PC-3 (cell line): ENCODE data around the gene POMZP3.
"Not testable (repeated sequence)": the region's sequence is repeated elsewhere in the genome, so short reads cannot be mapped to it uniquely, and the experiment has no call there.

Experiments
- EZH2 ChIP-seq: fragments of 300-600 bp; sonication (generic); IDR thresholded peaks from one replicate; pipeline ENCODE4 v1.6.1; 2017; ENCODE audit warnings: antibody characterized with exemption, mild to moderate bottlenecking, low read length; ENCODE audit not compliant: unreplicated experiment
- TF ChIP-seq, protein P1 (sequence below): fragments of 300-600 bp; sonication (generic); conservative IDR thresholded peaks from 2 replicates; pipeline ENCODE4 v1.5.1; 2017; ENCODE audit warnings: antibody characterized with exemption, low read depth, mild to moderate bottlenecking, low read length

DNA sequence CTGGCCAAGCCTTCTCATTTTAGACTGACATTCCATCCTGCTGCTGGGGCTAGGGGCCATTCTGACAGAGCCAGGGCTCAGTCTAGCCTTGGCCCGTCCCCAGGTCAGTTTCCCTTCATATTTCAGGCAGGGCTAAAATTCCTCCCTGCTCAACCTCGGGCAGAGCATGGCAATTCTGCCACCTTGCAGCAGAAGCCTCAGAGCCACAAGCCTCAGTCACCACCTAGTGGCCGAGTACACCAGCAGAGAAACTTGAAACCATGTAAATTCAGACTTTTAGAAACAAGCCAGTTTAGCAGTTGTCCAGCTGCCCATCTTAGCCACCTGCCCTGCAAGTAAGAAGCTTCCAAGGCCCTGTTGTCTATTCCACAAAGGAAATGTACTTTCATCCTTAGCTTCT lies 13.3 kb downstream of the POMZP3 start:
- TF ChIP-seq, protein P1, sequence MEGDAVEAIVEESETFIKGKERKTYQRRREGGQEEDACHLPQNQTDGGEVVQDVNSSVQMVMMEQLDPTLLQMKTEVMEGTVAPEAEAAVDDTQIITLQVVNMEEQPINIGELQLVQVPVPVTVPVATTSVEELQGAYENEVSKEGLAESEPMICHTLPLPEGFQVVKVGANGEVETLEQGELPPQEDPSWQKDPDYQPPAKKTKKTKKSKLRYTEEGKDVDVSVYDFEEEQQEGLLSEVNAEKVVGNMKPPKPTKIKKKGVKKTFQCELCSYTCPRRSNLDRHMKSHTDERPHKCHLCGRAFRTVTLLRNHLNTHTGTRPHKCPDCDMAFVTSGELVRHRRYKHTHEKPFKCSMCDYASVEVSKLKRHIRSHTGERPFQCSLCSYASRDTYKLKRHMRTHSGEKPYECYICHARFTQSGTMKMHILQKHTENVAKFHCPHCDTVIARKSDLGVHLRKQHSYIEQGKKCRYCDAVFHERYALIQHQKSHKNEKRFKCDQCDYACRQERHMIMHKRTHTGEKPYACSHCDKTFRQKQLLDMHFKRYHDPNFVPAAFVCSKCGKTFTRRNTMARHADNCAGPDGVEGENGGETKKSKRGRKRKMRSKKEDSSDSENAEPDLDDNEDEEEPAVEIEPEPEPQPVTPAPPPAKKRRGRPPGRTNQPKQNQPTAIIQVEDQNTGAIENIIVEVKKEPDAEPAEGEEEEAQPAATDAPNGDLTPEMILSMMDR: peak; percentile 28; the same call in 1 of the 2 replicates
- not testable (repeated sequence) for TF ChIP-seq EZH2
